ENCODE results near the gene ANKH. TPM values are rescaled to one million over a fixed set of nuclear protein-coding genes. Genes with fewer than 3 reads are reported as not detected.

ANKH gene
- total and polyA plus RNA-seq, 4 experiments from 2014 or later, result 34.1 to 165 (median 114) TPM

- Mint-ChIP-seq H3K36me3 (peaks cover 3 to 22% of the 10 kb centered on the region in 2 donors), H3K4me3 (peak overlapping the region; percentile 71 to 98 (median 96)), H3K27me3 (no peaks in the 10 kb centered on the region), H3K9me3 (no peaks in the 10 kb centered on the region), H3K4me1 (peaks cover 54 to 86% (median 73%) of the 10 kb centered on the region in 4 donors), H3K27ac (peak overlapping the region; percentile 78 to 95 (median 91))
- no peak for DNase-seq
- H3K27ac ChIP-seq (ENCODE audit: low read depth, low read length), result peak overlapping the region; percentile 38
- no peaks in the 10 kb centered on the region for H3K27me3 ChIP-seq (ENCODE audit: insufficient read depth, low read length)
- peaks cover 88% of the 10 kb centered on the region for H3K4me1 ChIP-seq (ENCODE audit: insufficient read depth, low read length)
- CTCF ChIA-PET (ENCODE audit: partially characterized antibody), result interaction anchor here (1.0 to 2.1 kb wide), 8 partner anchors 9 to 326 kb away, joined by 3 to 15 read pairs (median 4); no protein-coding TSS in a partner anchor
- POLR2A ChIA-PET (ENCODE audit: partially characterized antibody), result interaction anchor here (1.3 to 2.7 kb wide), 4 partner anchors 9 to 85 kb away, joined by 3 to 8 read pairs (median 4); no protein-coding TSS in a partner anchor
- H3K9me3 ChIP-seq (ENCODE audit: control insufficient read depth in 1 of 2, low read length in 2 of 2), result no peaks in the 10 kb centered on the region
- no peak overlapping the region for H3K4me3 ChIP-seq (ENCODE audit: low read length in 2 of 2)
- no peaks in the 10 kb centered on the region for H3K36me3 ChIP-seq (ENCODE audit: insufficient read depth, low read length)
- intact Hi-C loops (cut with micrococcal nuclease), result loop anchor here (5.0 to 10.0 kb wide), 3 partner anchors 205 to 522 kb away; partner anchors contain the start of genes ANKH and TRIO
Observed at GRCh38 chr5:14667290-14667689, 204.3 kb downstream of the ANKH start.

GRCh38 chr5:14666357-14666756, 205.2 kb downstream of the ANKH start:
- Mint-ChIP-seq H3K27me3 (no peaks in the 10 kb centered on the region), H3K4me1 (peaks cover 45 to 79% (median 64%) of the 10 kb centered on the region in 4 donors), H3K27ac (peak overlapping the region; percentile 83 to 96 (median 92)), H3K9me3 (no peaks in the 10 kb centered on the region), H3K36me3 (peaks cover 3 to 17% of the 10 kb centered on the region in 2 donors), H3K4me3 (peak overlapping the region; percentile 82 to 98 (median 96))
- no peak for DNase-seq
- no peaks in the 10 kb centered on the region for H3K27me3 ChIP-seq (ENCODE audit: insufficient read depth, low read length)
- intact Hi-C loops (cut with micrococcal nuclease), result loop anchor here (1.0 to 10.0 kb wide), 4 partner anchors 10 to 522 kb away; partner anchors contain the start of genes ANKH and TRIO
- no peaks in the 10 kb centered on the region for H3K9me3 ChIP-seq (ENCODE audit: control insufficient read depth in 1 of 2, low read length in 2 of 2)
- ChIA-PET CTCF (ENCODE audit: partially characterized antibody) (interaction anchor here (0.6 to 2.1 kb wide), 9 partner anchors 10 to 83 kb away, joined by 3 to 15 read pairs (median 5); no protein-coding TSS in a partner anchor), POLR2A (ENCODE audit: partially characterized antibody) (interaction anchor here (0.6 to 2.7 kb wide), 5 partner anchors 10 to 84 kb away, joined by 3 to 8 read pairs (median 4); no protein-coding TSS in a partner anchor)
- H3K4me3 ChIP-seq (ENCODE audit: low read length in 2 of 2), result peak overlapping the region; percentile 54 to 80
- no peaks in the 10 kb centered on the region for H3K36me3 ChIP-seq (ENCODE audit: insufficient read depth, low read length)
- H3K4me1 ChIP-seq (ENCODE audit: insufficient read depth, low read length), result peaks cover 79% of the 10 kb centered on the region
- H3K27ac ChIP-seq (ENCODE audit: low read depth, low read length), result peak overlapping the region; percentile 81

- DNase-seq, result peak; percentile 38 to 80 (median 50)
- Histone ChIP-seq H3K27me3 (ENCODE audit: insufficient read depth, low read length) (no peaks in the 10 kb centered on the region), H3K36me3 (ENCODE audit: insufficient read depth, low read length) (no peaks in the 10 kb centered on the region), H3K9me3 (ENCODE audit: control insufficient read depth in 1 of 2, low read length in 2 of 2) (no peaks in the 10 kb centered on the region), H3K27ac (ENCODE audit: low read depth, low read length) (peak overlapping the region; percentile 81), H3K4me1 (ENCODE audit: insufficient read depth, low read length) (peaks cover 75% of the 10 kb centered on the region), H3K4me3 (ENCODE audit: low read length in 2 of 2) (peak overlapping the region; percentile 54 to 80)
- intact Hi-C loops (cut with micrococcal nuclease), result loop anchor here (1.0 to 10.0 kb wide), 6 partner anchors 10 to 521 kb away; partner anchors contain the start of genes ANKH and TRIO
- peak overlapping the region; percentile 83 to 96 (median 92) for H3K27ac Mint-ChIP-seq
- H3K27me3 Mint-ChIP-seq, result no peaks in the 10 kb centered on the region
- peak overlapping the region; percentile 82 to 98 (median 96) for H3K4me3 Mint-ChIP-seq
- POLR2A ChIA-PET (ENCODE audit: partially characterized antibody), result interaction anchor here (1.3 to 2.7 kb wide), 4 partner anchors 10 to 83 kb away, joined by 3 to 8 read pairs (median 4); no protein-coding TSS in a partner anchor
- no peaks in the 10 kb centered on the region for H3K9me3 Mint-ChIP-seq
- H3K36me3 Mint-ChIP-seq, result peaks cover 3 to 16% of the 10 kb centered on the region in 2 donors
- H3K4me1 Mint-ChIP-seq, result peaks cover 43 to 76% (median 62%) of the 10 kb centered on the region in 4 donors
- CTCF ChIA-PET (ENCODE audit: partially characterized antibody), result interaction anchor here (0.6 to 2.1 kb wide), 8 partner anchors 9 to 83 kb away, joined by 3 to 15 read pairs (median 4); no protein-coding TSS in a partner anchor
Observed at GRCh38 chr5:14665949-14666348, 205.6 kb downstream of the ANKH start.

- Mint-ChIP-seq H3K27me3 (no peaks in the 10 kb centered on the region), H3K27ac (peak overlapping the region; percentile 83 to 97 (median 95)), H3K9me3 (no peaks in the 10 kb centered on the region), H3K4me3 (peak overlapping the region; percentile 82 to 98 (median 96)), H3K36me3 (peaks cover 3 to 16% of the 10 kb centered on the region in 2 donors), H3K4me1 (peaks cover 45 to 75% (median 62%) of the 10 kb centered on the region in 4 donors)
- ChIA-PET POLR2A (ENCODE audit: partially characterized antibody) (interaction anchor here (1.6 to 2.7 kb wide), 5 partner anchors 9 to 328 kb away, joined by 5 to 8 read pairs (median 5); no protein-coding TSS in a partner anchor), CTCF (ENCODE audit: partially characterized antibody) (interaction anchor here (1.3 to 2.0 kb wide), 3 partner anchors 11 to 82 kb away, joined by 3 to 11 read pairs (median 5); no protein-coding TSS in a partner anchor)
- Histone ChIP-seq H3K27me3 (ENCODE audit: insufficient read depth, low read length) (no peaks in the 10 kb centered on the region), H3K4me3 (ENCODE audit: low read length in 2 of 2) (peak overlapping the region; percentile 54 to 80), H3K27ac (ENCODE audit: low read depth, low read length) (peak overlapping the region; percentile 81), H3K36me3 (ENCODE audit: insufficient read depth, low read length) (no peaks in the 10 kb centered on the region), H3K4me1 (ENCODE audit: insufficient read depth, low read length) (peaks cover 68% of the 10 kb centered on the region), H3K9me3 (ENCODE audit: control insufficient read depth in 1 of 2, low read length in 2 of 2) (no peaks in the 10 kb centered on the region)
- intact Hi-C loops (cut with micrococcal nuclease), result loop anchor here (2.0 to 10.0 kb wide), 5 partner anchors 42 to 520 kb away; partner anchors contain the start of genes ANKH and TRIO
- peak in 3 of 5 donors; percentile 17 to 28 (median 22) for DNase-seq
Observed at GRCh38 chr5:14665101-14665822, 206.3 kb downstream of the ANKH start.

- no peaks in the 10 kb centered on the region for H3K36me3 ChIP-seq (ENCODE audit: insufficient read depth, low read length)
- intact Hi-C loops (cut with micrococcal nuclease), result loop anchor here (2.0 to 10.0 kb wide), 5 partner anchors 42 to 520 kb away; partner anchors contain the start of genes ANKH and TRIO
- Mint-ChIP-seq H3K9me3 (no peaks in the 10 kb centered on the region), H3K36me3 (peaks cover 3 to 16% of the 10 kb centered on the region in 2 donors), H3K4me3 (peak within 1 kb of the TSS; percentile 94 to 98 (median 96)), H3K4me1 (peaks cover 44 to 76% (median 56%) of the 10 kb centered on the region in 4 donors), H3K27ac (peak within 1 kb of the TSS; percentile 89 to 99 (median 96)), H3K27me3 (no peaks in the 10 kb centered on the region)
- peak within 1 kb of the TSS; percentile 81 for H3K27ac ChIP-seq (ENCODE audit: low read depth, low read length)
- DNase-seq, result peak; percentile 82 to 92 (median 84)
- no peaks in the 10 kb centered on the region for H3K27me3 ChIP-seq (ENCODE audit: insufficient read depth, low read length)
- ChIA-PET POLR2A (ENCODE audit: partially characterized antibody) (interaction anchor here (0.7 to 3.3 kb wide), 12 partner anchors 9 to 328 kb away, joined by 3 to 13 read pairs (median 5); no protein-coding TSS in a partner anchor), CTCF (ENCODE audit: partially characterized antibody) (interaction anchor here (1.2 kb wide), 1 partner anchor 16 kb away, joined by 4 read pairs; no protein-coding TSS in a partner anchor)
- H3K9me3 ChIP-seq (ENCODE audit: control insufficient read depth in 1 of 2, low read length in 2 of 2), result no peaks in the 10 kb centered on the region
- peak within 1 kb of the TSS; percentile 54 to 80 for H3K4me3 ChIP-seq (ENCODE audit: low read length in 2 of 2)
- H3K4me1 ChIP-seq (ENCODE audit: insufficient read depth, low read length), result peaks cover 61% of the 10 kb centered on the region
Observed at GRCh38 chr5:14664270-14665100, 207.1 kb downstream of the ANKH start, which contains the start of gene OTULIN. Gene OTULIN (plus strand): TSS chr5:14664718. CDS start chr5:14664826, 108 bp downstream.

GRCh38 chr5:14663734-14664269, 207.8 kb downstream of the ANKH start:
- Mint-ChIP-seq H3K27ac (peak overlapping the region; percentile 89 to 99 (median 93)), H3K9me3 (no peaks in the 10 kb centered on the region), H3K36me3 (peaks cover 3 to 16% of the 10 kb centered on the region in 2 donors), H3K27me3 (no peaks in the 10 kb centered on the region), H3K4me1 (peaks cover 44 to 72% (median 56%) of the 10 kb centered on the region in 4 donors), H3K4me3 (peak overlapping the region; percentile 85 to 96 (median 92))
- ChIA-PET CTCF (ENCODE audit: partially characterized antibody) (interaction anchor here (1.0 to 1.2 kb wide), 2 partner anchors 15 to 45 kb away, joined by 3 to 4 read pairs; no protein-coding TSS in a partner anchor), POLR2A (ENCODE audit: partially characterized antibody) (interaction anchor here (0.7 to 3.3 kb wide), 12 partner anchors 8 to 329 kb away, joined by 3 to 13 read pairs (median 5); no protein-coding TSS in a partner anchor)
- Histone ChIP-seq H3K36me3 (ENCODE audit: insufficient read depth, low read length) (no peaks in the 10 kb centered on the region), H3K27me3 (ENCODE audit: insufficient read depth, low read length) (no peaks in the 10 kb centered on the region), H3K27ac (ENCODE audit: low read depth, low read length) (peak overlapping the region; percentile 81), H3K4me3 (ENCODE audit: low read length in 2 of 2) (peak overlapping the region; percentile 54 to 62), H3K9me3 (ENCODE audit: control insufficient read depth in 1 of 2, low read length in 2 of 2) (no peaks in the 10 kb centered on the region), H3K4me1 (ENCODE audit: insufficient read depth, low read length) (peaks cover 54% of the 10 kb centered on the region)
- no peak for DNase-seq
- intact Hi-C loops (cut with micrococcal nuclease), result loop anchor here (2.0 to 10.0 kb wide), 3 partner anchors 43 to 519 kb away; partner anchors contain the start of gene TRIO
